ENCODE measurements around the gene BAHCC1.

DNA sequence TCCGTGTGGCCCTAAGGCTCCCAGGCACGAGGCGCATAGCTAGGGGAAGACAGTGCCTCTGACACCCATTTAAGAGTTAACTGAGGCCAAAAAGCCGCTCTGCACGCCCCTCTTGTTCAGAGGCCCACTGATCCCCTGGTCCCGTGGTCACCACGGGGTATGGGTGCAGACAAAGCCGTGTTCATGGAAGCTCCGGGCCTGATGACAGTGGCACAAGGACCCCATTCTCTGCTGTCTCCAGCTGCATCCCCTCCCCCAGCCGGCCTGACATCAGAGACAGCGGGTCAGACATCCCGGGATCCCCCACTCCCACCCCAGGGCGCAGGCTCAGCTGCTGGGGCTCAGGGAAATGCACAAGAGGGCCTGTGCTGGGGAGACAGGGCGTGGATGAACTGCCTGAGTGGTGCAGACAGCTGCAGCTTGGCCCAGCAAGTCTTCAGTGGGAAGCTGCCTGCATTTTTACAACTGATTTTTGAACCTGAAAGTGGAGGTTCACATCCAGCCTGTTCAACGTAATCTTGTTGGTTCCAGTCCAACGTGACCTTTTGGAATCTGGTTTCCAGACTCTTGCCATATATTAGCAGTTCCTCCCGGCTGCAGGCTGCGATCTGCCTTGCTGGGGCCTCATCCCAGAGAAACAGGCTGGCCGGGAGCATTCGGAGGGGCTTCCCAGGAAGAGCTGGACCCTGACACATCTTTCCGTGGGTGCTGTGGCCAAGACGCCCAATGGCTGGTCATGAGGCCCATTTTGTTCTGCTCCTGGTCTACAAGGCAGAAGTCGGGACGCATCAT, 9.7 kb upstream of the BAHCC1 start:
- TF ChIP-seq, protein P1, sequence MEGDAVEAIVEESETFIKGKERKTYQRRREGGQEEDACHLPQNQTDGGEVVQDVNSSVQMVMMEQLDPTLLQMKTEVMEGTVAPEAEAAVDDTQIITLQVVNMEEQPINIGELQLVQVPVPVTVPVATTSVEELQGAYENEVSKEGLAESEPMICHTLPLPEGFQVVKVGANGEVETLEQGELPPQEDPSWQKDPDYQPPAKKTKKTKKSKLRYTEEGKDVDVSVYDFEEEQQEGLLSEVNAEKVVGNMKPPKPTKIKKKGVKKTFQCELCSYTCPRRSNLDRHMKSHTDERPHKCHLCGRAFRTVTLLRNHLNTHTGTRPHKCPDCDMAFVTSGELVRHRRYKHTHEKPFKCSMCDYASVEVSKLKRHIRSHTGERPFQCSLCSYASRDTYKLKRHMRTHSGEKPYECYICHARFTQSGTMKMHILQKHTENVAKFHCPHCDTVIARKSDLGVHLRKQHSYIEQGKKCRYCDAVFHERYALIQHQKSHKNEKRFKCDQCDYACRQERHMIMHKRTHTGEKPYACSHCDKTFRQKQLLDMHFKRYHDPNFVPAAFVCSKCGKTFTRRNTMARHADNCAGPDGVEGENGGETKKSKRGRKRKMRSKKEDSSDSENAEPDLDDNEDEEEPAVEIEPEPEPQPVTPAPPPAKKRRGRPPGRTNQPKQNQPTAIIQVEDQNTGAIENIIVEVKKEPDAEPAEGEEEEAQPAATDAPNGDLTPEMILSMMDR (IDR thresholded peaks at IDR 0.05): no peak
- TF ChIP-seq EZH2 (IDR thresholded peaks at IDR 0.05): no peak

All from neural progenitor cell (in vitro differentiated cells).